ENCODE data around the gene C3orf33.
"Not testable (repeated sequence)": the region's sequence is repeated elsewhere in the genome, so short reads cannot be mapped to it uniquely, and the experiment has no call there.

C3orf33 gene, protein sequence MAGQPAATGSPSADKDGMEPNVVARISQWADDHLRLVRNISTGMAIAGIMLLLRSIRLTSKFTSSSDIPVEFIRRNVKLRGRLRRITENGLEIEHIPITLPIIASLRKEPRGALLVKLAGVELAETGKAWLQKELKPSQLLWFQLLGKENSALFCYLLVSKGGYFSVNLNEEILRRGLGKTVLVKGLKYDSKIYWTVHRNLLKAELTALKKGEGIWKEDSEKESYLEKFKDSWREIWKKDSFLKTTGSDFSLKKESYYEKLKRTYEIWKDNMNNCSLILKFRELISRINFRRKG

DNA sequence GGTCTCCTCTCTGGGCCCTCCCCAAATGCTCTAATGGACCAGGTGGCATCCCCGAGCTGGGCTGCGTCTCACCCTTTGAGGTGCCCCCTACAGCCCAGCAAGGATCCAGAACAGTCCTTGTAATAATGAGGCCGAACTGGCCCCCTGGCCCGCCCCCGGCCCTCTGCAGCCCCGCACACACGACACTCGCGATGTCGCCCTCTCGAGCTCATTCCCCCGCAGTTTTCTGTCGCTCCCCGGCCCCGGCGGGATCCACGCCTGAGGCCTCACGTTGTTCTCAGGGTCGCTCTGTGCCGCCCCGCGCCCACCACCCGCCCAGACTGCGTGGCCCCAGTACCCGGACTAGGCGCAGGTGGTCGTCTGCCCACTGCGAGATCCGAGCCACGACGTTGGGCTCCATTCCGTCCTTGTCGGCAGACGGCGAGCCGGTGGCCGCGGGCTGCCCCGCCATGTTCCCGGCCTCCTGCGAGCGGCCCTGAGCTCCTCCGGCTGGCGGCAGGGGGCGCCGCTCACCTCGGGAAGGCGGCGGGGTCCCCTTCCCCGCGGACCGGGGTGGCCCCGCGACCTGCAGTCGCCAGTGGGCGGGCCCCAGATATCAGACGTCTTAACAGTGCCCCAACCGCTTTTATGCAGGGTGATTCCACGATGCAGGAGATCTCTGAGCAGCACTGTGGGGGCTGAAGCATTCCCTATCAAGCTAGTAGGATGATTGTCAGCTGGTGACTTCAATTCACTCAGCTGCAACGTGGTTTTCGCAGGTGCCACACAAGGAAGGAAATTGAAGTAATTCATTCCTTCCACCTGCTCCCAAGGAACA lies at the start of gene C3orf33:
Gene C3orf33 (minus strand): TSS at position 477 of the 817 bp plus-strand sequence. CDS start 26 bp downstream, at position 451.
- TF ChIP-seq, protein P1, sequence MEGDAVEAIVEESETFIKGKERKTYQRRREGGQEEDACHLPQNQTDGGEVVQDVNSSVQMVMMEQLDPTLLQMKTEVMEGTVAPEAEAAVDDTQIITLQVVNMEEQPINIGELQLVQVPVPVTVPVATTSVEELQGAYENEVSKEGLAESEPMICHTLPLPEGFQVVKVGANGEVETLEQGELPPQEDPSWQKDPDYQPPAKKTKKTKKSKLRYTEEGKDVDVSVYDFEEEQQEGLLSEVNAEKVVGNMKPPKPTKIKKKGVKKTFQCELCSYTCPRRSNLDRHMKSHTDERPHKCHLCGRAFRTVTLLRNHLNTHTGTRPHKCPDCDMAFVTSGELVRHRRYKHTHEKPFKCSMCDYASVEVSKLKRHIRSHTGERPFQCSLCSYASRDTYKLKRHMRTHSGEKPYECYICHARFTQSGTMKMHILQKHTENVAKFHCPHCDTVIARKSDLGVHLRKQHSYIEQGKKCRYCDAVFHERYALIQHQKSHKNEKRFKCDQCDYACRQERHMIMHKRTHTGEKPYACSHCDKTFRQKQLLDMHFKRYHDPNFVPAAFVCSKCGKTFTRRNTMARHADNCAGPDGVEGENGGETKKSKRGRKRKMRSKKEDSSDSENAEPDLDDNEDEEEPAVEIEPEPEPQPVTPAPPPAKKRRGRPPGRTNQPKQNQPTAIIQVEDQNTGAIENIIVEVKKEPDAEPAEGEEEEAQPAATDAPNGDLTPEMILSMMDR (IDR thresholded peaks at IDR 0.05; ENCODE audit: borderline replicate concordance, control extremely low read depth, extremely low read depth, insufficient read depth, missing control alignments), result peak; percentile 97
- in situ Hi-C loops (cut with MboI; ENCODE audit: low sequenced_read_pairs, unreplicated experiment), result no loop called here

GRCh38 chr3:155854141-155854940 lies 48.3 kb upstream of the C3orf33 start, which contains the start of gene SLC33A1:
Gene SLC33A1, minus strand, starts transcription at chr3:155854427. Its CDS starts 430 bp downstream, at chr3:155853997.
- TF ChIP-seq, protein P1 (IDR thresholded peaks at IDR 0.05; ENCODE audit: borderline replicate concordance, control extremely low read depth, extremely low read depth, insufficient read depth, missing control alignments), result no peak
- in situ Hi-C loops (cut with MboI; ENCODE audit: low sequenced_read_pairs, unreplicated experiment), result no loop called here
- peak; percentile 97 for DNase-seq (ENCODE audit: low spot score)

More for the DNA sequence above, at the start of gene C3orf33:
- peak; percentile 94 for DNase-seq (ENCODE audit: low spot score)

GRCh38 chr3:155853214-155854140 lies 47.4 kb upstream of the C3orf33 start:
- peak; percentile 37 for DNase-seq (ENCODE audit: low spot score)
- TF ChIP-seq, protein P1 (IDR thresholded peaks at IDR 0.05; ENCODE audit: borderline replicate concordance, control extremely low read depth, extremely low read depth, insufficient read depth, missing control alignments), result no peak
- in situ Hi-C loops (cut with MboI; ENCODE audit: low sequenced_read_pairs, unreplicated experiment), result no loop called here

GRCh38 chr3:155852341-155852740 lies 46.3 kb upstream of the C3orf33 start:
- DNase-seq (ENCODE audit: low spot score), result no peak
- TF ChIP-seq, protein P1 (IDR thresholded peaks at IDR 0.05; ENCODE audit: borderline replicate concordance, control extremely low read depth, extremely low read depth, insufficient read depth, missing control alignments), result no peak
- in situ Hi-C loops (cut with MboI; ENCODE audit: low sequenced_read_pairs, unreplicated experiment), result no loop called here

GRCh38 chr3:155849404-155849803 lies 43.3 kb upstream of the C3orf33 start:
- in situ Hi-C loops (cut with MboI; ENCODE audit: low sequenced_read_pairs, unreplicated experiment); DNase-seq (ENCODE audit: low spot score): not testable (repeated sequence)

DNA sequence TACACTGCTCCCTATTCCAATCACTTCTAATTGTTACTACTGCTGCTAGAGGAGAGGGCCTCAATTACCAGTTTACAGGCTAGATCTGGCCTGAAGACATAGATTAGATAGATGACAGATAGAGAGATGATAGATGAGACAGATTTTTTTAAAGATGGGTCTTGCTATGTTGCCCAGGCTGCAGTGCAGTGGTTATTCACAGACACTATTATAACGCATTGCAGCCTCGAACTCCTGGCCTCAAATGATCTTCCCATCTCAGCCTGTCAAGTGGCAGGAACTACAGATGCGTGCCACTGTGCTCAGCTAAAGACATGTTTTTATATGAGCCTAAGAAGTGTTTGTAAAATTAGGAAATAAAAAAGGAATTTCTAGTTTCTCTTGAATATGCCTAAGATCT lies 41.9 kb upstream of the C3orf33 start:
- in situ Hi-C loops (cut with MboI; ENCODE audit: low sequenced_read_pairs, unreplicated experiment), result no loop called here
- DNase-seq (ENCODE audit: low spot score), result no peak
- TF ChIP-seq, protein P1 (IDR thresholded peaks at IDR 0.05; ENCODE audit: borderline replicate concordance, control extremely low read depth, extremely low read depth, insufficient read depth, missing control alignments), result no peak

Data from GM13976 (cell line).